ENCODE measurements around the gene ARL4C. TPM values are rescaled to one million over a fixed set of nuclear protein-coding genes. Genes with fewer than 3 reads are reported as not detected.
A peak's percentile ranks its signal among the peaks of the same experiment; 100 is the strongest.

The ARL4C gene
- 1 to 10 TPM; 1.3 to 3.0 TPM for total RNA-seq
- 4.4 TPM for polyA plus RNA-seq (ENCODE audit: insufficient read depth, low read depth, low replicate concordance)
- long read RNA-seq, donor 1, full-length matches to known transcripts = 25 of 25 reads
- long read RNA-seq, donor 1, partial matches to known transcripts = 0 of 25 reads
- long read RNA-seq, donor 1, other reads (novel, unspliced or antisense) = 0 of 25 reads
- long read RNA-seq, donor 2, full-length matches to known transcripts = 7 of 7 reads
- long read RNA-seq, donor 2, partial matches to known transcripts = 0 of 7 reads
- long read RNA-seq, donor 2, other reads (novel, unspliced or antisense) = 0 of 7 reads

GRCh38 chr2:234496835-234497593, at the start of gene ARL4C:
ARL4C (minus strand) TSS chr2:234497081; CDS start chr2:234496586, 495 bp downstream.
- H3K9me3 ChIP-seq = no peaks in the 10 kb centered on the region
- TF ChIP-seq CTCF (IDR thresholded peaks at IDR 0.05) (no peak), POLR2A (IDR thresholded peaks at IDR 0.05) (no peak)
- peak within 1 kb of the TSS; percentile 60 to 62 for H3K4me3 ChIP-seq
- H3K27me3 ChIP-seq = no peaks in the 10 kb centered on the region
- intact Hi-C loops (cut with DNase I; ENCODE audit: low total_unique reads) = no loop called here
- DNase-seq = peak; percentile 70
- WGBS, 2 donors = 9% methylated on average over 29 of the region's 100 CpGs; no CpG with 5 or more reads in 1 of the 2 donors
- peak within 1 kb of the TSS; percentile 31 to 59 for H3K27ac ChIP-seq
- H3K36me3 ChIP-seq (ENCODE audit: low read depth, missing control alignments) = no peaks in the 10 kb centered on the region
- no peaks in the 10 kb centered on the region for H3K4me1 ChIP-seq

- DNase-seq = peak; percentile 80
- no peaks in the 10 kb centered on the region for H3K36me3 ChIP-seq (ENCODE audit: low read depth, missing control alignments)
Observed at GRCh38 chr2:234544659-234545611, 48.1 kb upstream of the ARL4C start.

GRCh38 chr2:234542742-234543141, 45.9 kb upstream of the ARL4C start:
- no peaks in the 10 kb centered on the region for H3K9me3 ChIP-seq
- H3K4me1 ChIP-seq = no peaks in the 10 kb centered on the region
- WGBS, 2 donors = 94% methylated on average over 11 of the region's 11 CpGs
- TF ChIP-seq POLR2A (IDR thresholded peaks at IDR 0.05) = no peak
- H3K27me3 ChIP-seq = no peaks in the 10 kb centered on the region
- no peak for DNase-seq
- no peak overlapping the region for H3K4me3 ChIP-seq
- H3K36me3 ChIP-seq (ENCODE audit: low read depth, missing control alignments) = no peaks in the 10 kb centered on the region
- intact Hi-C loops (cut with DNase I; ENCODE audit: low total_unique reads) = no loop called here
- no peak overlapping the region for H3K27ac ChIP-seq

More at GRCh38 chr2:234544659-234545611, 48.1 kb upstream of the ARL4C start:
- Histone ChIP-seq H3K4me1 (no peaks in the 10 kb centered on the region), H3K27ac (no peak overlapping the region), H3K4me3 (no peak overlapping the region), H3K9me3 (no peaks in the 10 kb centered on the region), H3K27me3 (no peaks in the 10 kb centered on the region)
- WGBS, 2 donors = 21 to 31% methylated on average over 24 of the region's 24 CpGs
- TF ChIP-seq POLR2A (IDR thresholded peaks at IDR 0.05) (no peak), CTCF (IDR thresholded peaks at IDR 0.05) (peak; percentile 73 to 95 (median 79))
- intact Hi-C loops (cut with DNase I; ENCODE audit: low total_unique reads) = no loop called here

GRCh38 chr2:234537929-234538328, 41.0 kb upstream of the ARL4C start:
- Histone ChIP-seq H3K4me3 (no peak overlapping the region), H3K9me3 (no peaks in the 10 kb centered on the region), H3K4me1 (no peaks in the 10 kb centered on the region), H3K27me3 (no peaks in the 10 kb centered on the region), H3K27ac (no peak overlapping the region), H3K36me3 (ENCODE audit: low read depth, missing control alignments) (no peaks in the 10 kb centered on the region)
- no peak for DNase-seq
- intact Hi-C loops (cut with DNase I; ENCODE audit: low total_unique reads) = no loop called here
- TF ChIP-seq CTCF (IDR thresholded peaks at IDR 0.05) = no peak
- no peak for TF ChIP-seq POLR2A (IDR thresholded peaks at IDR 0.05)
- WGBS, 2 donors = 74 to 79% methylated on average over 4 of the region's 4 CpGs

All from testis (tissue), 5 donors.